HL-60/S4 treated with retinoic acid at 250 ng/mL for 4 days and 3 days (cell line): ENCODE measurements around the gene PPBP.
"Not testable (repeated sequence)": the region's sequence is repeated elsewhere in the genome, so short reads cannot be mapped to it uniquely, and the experiment has no call there.

Source experiments
- in situ Hi-C: fragments of 300-500 bp; cut with MboI; formaldehyde crosslinking; loops from 2 replicates; pipeline ENCODE4 v1.7.0; 2022; ENCODE audit warnings: low sequenced_read_pairs

PPBP gene

DNA sequence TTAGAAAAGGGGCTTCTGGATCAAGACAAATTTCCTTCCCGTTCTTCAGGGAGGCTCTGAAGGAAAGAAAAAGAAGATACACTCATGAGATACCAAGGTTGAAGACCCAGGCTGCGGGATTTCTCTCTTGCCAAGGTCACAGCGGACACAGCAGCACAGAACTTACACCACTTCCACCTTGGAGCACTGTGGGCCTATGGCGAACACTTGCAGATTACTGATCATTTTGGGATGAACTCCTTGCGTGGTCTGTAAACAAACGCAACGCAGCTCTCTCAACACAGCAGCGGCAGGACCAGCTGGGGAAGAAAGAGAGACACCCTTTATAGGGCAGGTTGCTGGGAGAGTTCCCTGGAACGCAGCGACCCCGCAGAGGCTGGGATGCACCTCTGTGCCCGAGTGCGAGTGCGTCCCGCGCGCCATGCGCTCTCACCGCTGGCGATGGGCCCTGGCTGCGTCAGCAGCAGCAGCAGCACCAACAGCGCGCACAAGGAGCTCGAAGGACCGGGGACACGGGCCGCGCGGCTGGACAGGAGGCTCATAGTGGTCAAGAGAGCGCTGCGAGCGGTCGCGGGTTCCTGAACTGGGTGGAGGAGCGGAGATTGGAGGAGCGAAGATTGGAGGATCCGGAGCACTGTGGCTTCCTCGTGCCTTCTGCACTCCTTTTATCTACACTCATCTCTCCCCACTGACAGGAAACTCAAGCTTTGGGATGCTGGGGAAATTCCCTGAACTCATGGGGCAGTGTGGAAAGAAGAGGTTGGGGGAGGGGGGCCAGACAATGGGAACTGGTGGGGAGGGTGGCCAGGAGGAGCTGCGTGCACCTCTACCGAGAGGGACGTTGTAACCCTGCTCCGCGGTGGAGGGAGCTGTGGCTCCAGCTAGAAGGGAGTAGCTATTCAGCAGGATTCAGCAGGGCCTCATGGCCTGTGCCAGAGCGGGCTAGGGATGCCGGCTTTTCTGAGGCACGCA is 10.3 kb upstream of the PPBP start, which contains the start of gene CXCL5:
TSS of gene CXCL5 (minus strand) at position 638 of the 972 bp plus-strand sequence. CDS start at position 542, 96 bp downstream.
- in situ Hi-C loops: no loop called here

DNA sequence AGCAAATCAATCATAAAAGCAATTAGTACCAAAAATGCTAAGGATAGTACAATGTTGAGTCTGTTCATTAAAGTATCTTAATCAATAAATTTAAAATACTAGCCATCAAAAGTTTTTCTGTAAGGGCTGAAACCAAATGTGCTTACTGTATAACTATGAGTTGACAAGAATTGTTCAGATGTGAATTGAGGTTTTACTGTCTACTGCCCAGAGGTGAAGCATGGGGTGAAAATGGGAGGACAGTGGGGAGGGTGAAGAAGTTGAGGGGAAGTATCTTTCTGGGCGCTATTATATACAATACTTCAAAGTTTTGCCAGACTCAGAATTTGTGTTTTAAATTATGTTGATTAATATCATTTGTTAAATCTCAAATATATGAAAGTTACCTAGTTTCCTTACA is 4.1 kb upstream of the PPBP start:
- in situ Hi-C loops: no loop called here

DNA sequence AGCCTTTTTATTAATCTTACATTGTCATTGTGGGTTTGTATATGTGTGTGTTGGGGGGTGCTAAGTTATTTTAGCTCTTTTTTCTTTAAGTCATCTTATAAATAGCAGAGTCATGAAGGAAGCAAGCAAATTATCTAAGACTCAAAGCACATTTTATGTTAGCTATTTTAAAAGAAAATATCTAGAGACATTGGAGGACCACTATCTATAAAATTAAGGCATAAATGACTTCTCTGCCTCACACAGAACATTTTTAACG is 3.7 kb upstream of the PPBP start:
- in situ Hi-C loops: no loop called here

- in situ Hi-C loops: no loop called here
Measured at GRCh38 chr4:73990988-73991741, 3.2 kb upstream of the PPBP start.

DNA sequence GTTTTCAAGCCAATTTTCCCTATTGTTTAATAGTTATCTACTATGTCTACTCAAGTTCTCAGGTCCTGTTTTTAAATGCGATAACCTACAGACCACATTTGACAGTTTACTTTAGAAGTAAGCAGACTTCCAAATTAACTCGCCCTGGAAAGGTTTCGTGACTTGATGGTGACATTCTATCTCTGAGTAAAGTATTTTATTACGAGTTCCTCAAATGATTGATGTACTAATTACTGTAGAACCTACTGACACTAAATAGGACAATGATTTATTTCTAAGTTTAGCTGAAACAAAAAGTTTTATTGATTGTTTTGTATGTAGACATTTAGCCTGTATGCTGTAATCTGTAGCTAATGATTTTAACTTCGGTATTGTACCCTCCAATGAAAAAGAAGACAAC is 1.9 kb upstream of the PPBP start:
- in situ Hi-C loops: no loop called here

GRCh38 chr4:73989031-73989430 is 1.0 kb upstream of the PPBP start:
- in situ Hi-C loops: no loop called here

DNA sequence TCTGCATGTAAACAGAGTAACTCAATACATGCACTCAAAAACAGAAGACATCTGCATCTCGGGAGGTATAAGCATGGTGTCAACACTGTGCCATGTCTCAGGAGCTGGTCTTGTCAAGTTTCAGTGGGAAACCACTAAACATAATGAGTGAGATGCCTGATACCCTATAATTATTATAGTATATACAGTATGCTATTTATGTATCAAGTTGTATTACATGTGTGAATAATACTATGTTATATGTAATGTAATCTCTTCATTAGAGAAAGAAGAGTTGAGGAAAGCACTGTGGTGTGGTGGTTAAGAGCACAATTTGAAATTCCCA is 2.5 kb downstream of the PPBP start:
- in situ Hi-C loops: no loop called here

GRCh38 chr4:73984736-73985527 is 3.1 kb downstream of the PPBP start:
- in situ Hi-C loops: no loop called here

GRCh38 chr4:73981175-73981574 is 6.8 kb downstream of the PPBP start:
- in situ Hi-C loops: not testable (repeated sequence)

DNA sequence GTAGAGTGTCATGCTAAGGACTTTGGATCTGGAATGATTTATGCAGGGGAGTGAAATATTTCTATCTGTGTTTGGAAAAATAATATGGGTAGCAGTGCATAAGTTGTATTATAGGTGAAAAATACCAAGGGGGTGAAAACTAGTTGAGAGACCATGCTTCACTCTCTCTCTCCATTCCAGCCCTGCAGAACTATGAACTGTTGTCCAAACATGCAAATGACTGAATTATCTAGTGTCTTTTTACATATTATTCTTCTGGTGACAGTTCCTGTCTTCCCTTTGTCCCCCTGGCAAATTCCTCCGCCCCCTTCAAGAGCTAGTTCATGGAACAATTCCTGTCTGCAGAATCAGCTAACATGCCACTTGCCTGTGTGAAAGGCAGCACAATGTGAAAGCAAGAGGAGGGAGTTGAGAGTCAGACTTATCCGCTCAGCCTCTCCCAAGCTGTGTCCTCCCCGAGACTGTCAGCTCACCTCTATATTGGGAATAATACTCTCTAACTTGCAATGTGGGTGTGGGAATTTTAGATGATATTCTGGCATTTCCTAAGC is 8.5 kb downstream of the PPBP start:
- in situ Hi-C loops: no loop called here

DNA sequence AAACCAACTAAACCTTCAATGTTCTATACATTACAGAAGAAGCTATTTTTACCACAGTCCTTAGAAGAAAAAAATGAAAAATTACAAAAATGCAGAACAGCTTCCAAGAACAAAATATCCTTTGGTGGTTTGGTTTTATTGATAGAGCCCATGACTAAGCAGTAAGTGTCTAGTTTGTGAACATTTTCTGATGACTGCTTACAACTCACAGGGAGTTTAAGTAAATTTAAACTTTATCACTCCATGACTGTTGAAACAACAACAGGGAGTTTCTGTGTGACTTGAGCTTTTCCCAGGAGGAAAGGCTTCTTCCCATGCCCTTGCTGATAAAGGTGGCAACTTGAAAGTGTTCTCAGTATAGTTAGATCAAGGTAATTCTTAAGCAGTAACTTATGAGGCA is 9.1 kb downstream of the PPBP start:
- in situ Hi-C loops: no loop called here

- in situ Hi-C loops: no loop called here
Measured at GRCh38 chr4:73976716-73977115, 11.3 kb downstream of the PPBP start.

GRCh38 chr4:73976217-73976616 is 11.8 kb downstream of the PPBP start:
- in situ Hi-C loops: no loop called here

DNA sequence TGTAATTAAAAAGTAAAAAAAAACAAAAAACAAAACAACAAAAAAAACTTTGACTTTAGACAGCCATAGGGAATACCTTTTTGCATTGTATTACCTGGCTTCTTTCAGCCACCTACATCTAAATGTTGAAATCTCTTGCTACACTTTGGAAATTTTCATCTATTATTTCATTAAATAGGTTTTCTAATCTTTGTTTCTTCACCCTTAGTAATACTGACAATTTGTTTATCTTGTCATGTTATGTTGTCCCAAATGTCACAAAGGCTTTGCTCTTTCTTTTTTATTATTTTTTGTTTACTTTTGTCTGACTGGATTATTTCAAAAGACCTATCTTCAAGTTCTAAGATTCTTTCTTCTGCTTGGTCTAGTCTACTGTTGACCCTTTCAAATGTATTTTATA is 13.6 kb downstream of the PPBP start:
- in situ Hi-C loops: no loop called here

- in situ Hi-C loops: no loop called here
Measured at GRCh38 chr4:73970945-73971344, 17.0 kb downstream of the PPBP start.

DNA sequence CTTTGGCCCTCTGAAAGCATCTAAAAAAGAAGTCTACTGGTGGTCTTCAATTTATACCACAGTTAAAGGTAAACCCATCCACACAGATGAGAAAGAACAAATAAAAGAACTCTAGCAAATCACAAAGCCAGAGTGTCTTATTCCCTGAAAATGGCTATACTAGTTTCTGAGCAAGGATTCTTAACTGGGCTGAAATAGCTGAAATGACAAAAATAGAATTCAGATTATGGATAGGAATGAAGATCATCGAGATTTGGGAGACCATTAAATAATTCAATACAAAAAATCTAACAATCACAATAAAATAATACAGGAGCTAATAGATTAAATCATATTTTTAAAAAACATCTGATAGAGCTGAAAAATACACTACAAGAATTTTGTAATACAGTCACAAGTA is 18.0 kb downstream of the PPBP start:
- in situ Hi-C loops: no loop called here

- in situ Hi-C loops: no loop called here
Measured at GRCh38 chr4:73967866-73968265, 20.1 kb downstream of the PPBP start.

DNA sequence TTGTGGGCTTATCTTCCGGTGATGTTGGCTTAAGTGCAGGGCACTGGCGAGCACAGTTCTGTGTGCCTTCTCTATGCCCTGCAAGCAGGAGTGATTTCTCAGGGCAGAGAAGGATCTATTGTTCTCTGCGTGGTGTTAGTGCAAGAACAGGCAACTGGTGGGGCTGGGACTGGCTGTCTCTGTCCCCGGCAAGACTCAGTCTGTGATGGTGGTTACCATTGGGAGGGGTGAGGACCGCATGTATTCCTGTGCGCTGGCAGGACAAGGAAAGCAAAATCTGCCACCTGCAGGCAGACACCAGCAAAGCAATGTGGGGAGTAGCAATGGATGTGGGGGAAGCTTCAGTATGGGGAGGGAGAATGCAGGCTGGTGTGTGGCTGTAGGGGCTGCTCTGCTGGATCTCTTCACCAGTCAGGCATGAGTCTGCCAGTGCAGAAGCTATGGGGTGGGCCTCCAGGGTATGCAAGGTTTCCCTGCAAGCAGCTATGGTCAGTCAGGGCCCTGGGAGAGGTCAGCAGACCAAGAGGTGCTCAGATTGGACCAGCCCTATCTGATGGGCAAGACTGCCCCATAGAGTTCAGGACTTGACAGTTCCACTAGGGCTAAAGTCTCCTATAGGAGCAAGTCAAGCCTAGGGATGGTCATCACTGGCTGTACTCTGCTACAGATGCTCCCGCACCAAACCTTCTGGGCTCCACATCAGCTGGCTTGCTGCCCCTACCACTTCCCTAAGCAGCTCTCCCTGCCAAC is 23.0 kb downstream of the PPBP start:
- in situ Hi-C loops: no loop called here

DNA sequence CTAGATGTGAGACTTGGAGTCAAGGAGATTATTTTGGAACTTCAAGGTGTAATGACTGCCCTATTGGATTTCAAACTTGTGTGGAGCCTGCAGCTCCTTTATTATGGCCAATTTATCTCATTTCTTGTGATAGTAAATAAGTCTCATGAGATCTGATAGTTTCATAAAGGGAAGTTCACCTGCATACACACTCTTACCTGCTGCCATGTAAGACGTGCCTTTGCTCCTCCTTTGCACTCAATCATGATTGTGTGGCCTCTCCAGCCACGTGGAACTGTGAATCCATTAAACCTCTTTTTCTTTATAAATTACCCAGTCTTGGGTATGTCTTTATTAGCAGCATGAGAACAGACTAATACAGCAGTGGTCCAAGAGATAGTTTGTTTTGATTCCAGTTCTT is 25.3 kb downstream of the PPBP start:
- in situ Hi-C loops: no loop called here

DNA sequence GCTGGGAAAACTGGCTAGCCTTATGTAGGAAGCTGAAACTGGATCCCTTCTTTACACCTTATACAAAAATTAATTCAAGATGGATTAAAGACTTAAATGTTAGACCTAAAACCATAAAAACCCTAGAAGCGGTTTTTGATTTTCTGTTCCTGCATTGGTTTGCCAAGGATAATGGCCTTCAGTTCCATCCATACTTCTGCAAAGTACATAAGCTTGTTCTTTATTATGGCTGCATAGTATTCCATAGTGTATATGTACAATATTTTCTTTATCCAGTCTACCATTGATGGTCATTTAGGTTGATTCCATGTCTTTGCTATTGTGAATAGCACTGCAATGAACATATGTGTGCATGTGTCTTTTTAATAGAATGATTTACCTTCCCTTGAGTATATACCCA is 28.9 kb downstream of the PPBP start:
- in situ Hi-C loops: not testable (repeated sequence)

DNA sequence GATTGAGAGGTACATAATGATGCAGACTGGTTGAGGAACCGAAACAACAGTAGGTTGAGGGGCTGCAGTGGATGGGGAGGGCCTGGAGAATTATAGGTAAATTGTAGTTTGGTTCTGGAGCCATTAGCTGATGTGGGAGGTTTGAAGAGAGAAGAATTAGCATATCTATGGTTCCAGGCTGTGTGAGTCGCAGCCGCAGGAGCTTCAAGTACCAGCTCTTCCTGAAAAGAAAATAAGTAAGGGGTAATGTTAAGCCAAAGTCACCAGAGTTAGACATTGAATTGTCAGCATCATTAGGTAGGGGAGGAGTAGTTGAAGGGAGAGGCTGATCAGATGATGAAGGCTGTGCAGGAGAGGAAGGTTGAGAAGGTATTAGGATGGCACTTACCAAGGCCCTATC is 35.6 kb downstream of the PPBP start:
- in situ Hi-C loops: no loop called here
